ENCODE measurements around the gene CITED1.
"Not testable (repeated sequence)": the region's sequence is repeated elsewhere in the genome, so short reads cannot be mapped to it uniquely, and the experiment has no call there.

CITED1 gene

DNA sequence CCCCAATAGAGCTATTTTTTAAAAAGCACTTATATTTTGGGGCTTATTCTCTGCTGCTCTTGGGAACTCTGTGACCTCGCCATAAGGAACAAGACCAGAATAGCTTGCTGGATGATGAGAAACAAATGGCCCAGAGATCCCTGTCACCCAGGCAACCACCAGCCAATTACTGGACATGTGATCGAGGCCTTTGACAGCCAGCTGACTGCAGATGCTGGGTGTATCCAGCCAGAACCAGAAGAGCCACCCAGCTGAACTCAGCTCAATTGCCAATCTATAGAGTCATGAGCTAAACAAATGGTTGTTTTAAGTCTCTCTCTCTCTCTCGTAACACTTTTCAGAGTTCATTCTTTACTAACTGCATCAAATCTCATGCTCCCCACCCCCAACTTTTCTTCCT, 24.4 kb upstream of the CITED1 start:
- DNase-seq (ENCODE audit: low spot score) (no peak), ATAC-seq (ENCODE audit: low read depth) (no peak)
- Histone ChIP-seq H3K27me3 (ENCODE audit: insufficient read depth, poor library complexity, severe bottlenecking) (no peaks in the 10 kb centered on the region), H3K27ac (ENCODE audit: poor library complexity, severe bottlenecking) (no peak overlapping the region), H3K4me1 (ENCODE audit: insufficient read depth, poor library complexity, severe bottlenecking) (no peaks in the 10 kb centered on the region), H3K36me3 (ENCODE audit: low read depth) (no peaks in the 10 kb centered on the region), H3K4me3 (ENCODE audit: severe bottlenecking) (no peak overlapping the region), H3K9me3 (ENCODE audit: severe bottlenecking) (no peaks in the 10 kb centered on the region)
- TF ChIP-seq, protein P1, sequence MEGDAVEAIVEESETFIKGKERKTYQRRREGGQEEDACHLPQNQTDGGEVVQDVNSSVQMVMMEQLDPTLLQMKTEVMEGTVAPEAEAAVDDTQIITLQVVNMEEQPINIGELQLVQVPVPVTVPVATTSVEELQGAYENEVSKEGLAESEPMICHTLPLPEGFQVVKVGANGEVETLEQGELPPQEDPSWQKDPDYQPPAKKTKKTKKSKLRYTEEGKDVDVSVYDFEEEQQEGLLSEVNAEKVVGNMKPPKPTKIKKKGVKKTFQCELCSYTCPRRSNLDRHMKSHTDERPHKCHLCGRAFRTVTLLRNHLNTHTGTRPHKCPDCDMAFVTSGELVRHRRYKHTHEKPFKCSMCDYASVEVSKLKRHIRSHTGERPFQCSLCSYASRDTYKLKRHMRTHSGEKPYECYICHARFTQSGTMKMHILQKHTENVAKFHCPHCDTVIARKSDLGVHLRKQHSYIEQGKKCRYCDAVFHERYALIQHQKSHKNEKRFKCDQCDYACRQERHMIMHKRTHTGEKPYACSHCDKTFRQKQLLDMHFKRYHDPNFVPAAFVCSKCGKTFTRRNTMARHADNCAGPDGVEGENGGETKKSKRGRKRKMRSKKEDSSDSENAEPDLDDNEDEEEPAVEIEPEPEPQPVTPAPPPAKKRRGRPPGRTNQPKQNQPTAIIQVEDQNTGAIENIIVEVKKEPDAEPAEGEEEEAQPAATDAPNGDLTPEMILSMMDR (IDR thresholded peaks at IDR 0.05; ENCODE audit: poor library complexity, severe bottlenecking) = no peak

- Histone ChIP-seq H3K4me1 (ENCODE audit: insufficient read depth, poor library complexity, severe bottlenecking) (no peaks in the 10 kb centered on the region), H3K36me3 (ENCODE audit: low read depth) (no peaks in the 10 kb centered on the region), H3K27ac (ENCODE audit: poor library complexity, severe bottlenecking) (no peak overlapping the region), H3K9me3 (ENCODE audit: severe bottlenecking) (no peaks in the 10 kb centered on the region), H3K27me3 (ENCODE audit: insufficient read depth, poor library complexity, severe bottlenecking) (no peaks in the 10 kb centered on the region), H3K4me3 (ENCODE audit: severe bottlenecking) (no peak overlapping the region)
- no peak for DNase-seq (ENCODE audit: low spot score)
- ATAC-seq (ENCODE audit: low read depth) = no peak
- TF ChIP-seq, protein P1 (IDR thresholded peaks at IDR 0.05; ENCODE audit: poor library complexity, severe bottlenecking) = no peak
Measured at GRCh38 chrX:72326605-72327300, 21.0 kb upstream of the CITED1 start.

DNA sequence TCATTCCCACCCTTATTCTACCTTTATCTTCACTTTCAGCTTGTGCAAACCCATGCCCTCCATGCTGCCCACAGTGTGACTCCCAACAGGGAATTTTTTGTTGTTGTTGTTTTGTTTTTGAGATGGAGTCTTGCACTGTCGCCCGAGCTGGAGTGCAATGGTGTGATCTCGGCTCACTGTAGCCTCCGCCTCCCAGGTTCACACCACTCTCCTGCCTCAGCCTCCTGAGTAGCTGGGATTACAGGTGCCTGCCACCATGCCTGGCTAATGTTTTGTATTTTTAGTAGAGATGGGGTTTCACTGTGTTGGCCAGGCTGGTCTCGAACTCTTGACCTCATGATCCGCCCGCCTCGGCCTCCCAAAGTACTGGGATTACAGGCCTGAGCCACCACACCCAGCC, 13.9 kb upstream of the CITED1 start:
- H3K9me3 ChIP-seq (ENCODE audit: severe bottlenecking); DNase-seq (ENCODE audit: low spot score); H3K4me3 ChIP-seq (ENCODE audit: severe bottlenecking); H3K36me3 ChIP-seq (ENCODE audit: low read depth); ATAC-seq (ENCODE audit: low read depth); H3K27ac ChIP-seq (ENCODE audit: poor library complexity, severe bottlenecking); H3K27me3 ChIP-seq (ENCODE audit: insufficient read depth, poor library complexity, severe bottlenecking); H3K4me1 ChIP-seq (ENCODE audit: insufficient read depth, poor library complexity, severe bottlenecking): not testable (repeated sequence)

DNA sequence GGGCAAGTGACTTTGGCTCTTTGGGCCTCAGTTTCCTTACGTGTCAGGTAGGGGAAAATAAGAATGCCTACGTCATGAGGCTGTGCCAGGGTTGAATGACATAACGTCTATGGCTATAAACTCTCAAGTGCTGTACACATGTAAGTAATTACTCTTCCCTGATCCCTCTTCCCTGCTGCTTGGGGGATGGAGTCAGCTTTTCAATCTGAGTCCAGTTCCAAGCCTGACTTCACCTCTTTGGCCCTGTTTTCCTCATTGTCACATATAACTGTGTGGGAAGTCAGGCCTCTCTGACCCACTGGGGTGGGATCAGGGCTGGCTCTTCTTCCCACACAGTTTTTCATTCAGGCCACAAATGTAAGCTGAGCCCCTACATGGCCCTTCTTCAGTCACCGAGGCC, 11.4 kb upstream of the CITED1 start:
- no peaks in the 10 kb centered on the region for H3K36me3 ChIP-seq (ENCODE audit: low read depth)
- TF ChIP-seq, protein P1 (IDR thresholded peaks at IDR 0.05; ENCODE audit: poor library complexity, severe bottlenecking) = no peak
- DNase-seq (ENCODE audit: low spot score) (no peak), ATAC-seq (ENCODE audit: low read depth) (no peak)
- H3K27ac ChIP-seq (ENCODE audit: poor library complexity, severe bottlenecking) = no peak overlapping the region
- no peaks in the 10 kb centered on the region for H3K4me1 ChIP-seq (ENCODE audit: insufficient read depth, poor library complexity, severe bottlenecking)
- no peaks in the 10 kb centered on the region for H3K9me3 ChIP-seq (ENCODE audit: severe bottlenecking)
- no peaks in the 10 kb centered on the region for H3K27me3 ChIP-seq (ENCODE audit: insufficient read depth, poor library complexity, severe bottlenecking)
- no peak overlapping the region for H3K4me3 ChIP-seq (ENCODE audit: severe bottlenecking)

DNA sequence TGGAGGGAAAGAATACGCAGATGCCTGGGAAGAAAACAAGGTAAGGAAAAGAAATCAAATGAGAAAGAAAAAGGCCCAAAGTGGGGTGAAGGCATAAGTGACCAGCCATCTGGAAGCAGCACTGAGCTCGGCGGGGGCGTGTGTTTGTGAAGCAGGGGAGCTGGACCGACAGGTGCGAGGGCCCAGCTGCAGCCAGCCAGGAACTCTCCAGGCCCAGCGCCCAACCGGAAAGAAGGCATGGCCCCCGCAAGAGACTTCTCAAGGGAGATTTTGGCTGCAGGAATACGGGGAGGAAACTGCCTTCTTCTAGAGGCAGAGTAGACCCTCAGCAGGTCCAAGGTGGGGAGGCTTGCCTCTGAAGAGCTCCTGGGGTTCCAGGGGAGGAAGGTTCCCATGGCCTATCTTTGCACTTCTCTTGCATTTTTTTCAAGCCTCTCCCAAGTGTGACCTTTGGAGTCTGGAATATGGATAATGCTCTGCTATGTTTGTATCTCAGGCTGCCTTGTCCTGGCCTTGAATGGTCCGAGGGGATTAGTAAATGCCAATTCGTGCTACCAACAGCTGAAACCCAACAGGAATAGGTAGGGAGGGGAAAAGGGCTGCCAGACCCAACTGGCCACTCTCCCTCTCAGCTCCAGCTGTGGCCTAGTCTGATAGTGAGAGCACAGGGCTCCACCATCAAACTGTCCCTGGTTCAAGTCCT, 10.8 kb upstream of the CITED1 start:
- no peak overlapping the region for H3K4me3 ChIP-seq (ENCODE audit: severe bottlenecking)

More for the DNA sequence above, 10.8 kb upstream of the CITED1 start:
- DNase-seq (ENCODE audit: low spot score) = no peak
- Histone ChIP-seq H3K36me3 (ENCODE audit: low read depth) (no peaks in the 10 kb centered on the region), H3K27me3 (ENCODE audit: insufficient read depth, poor library complexity, severe bottlenecking) (no peaks in the 10 kb centered on the region), H3K27ac (ENCODE audit: poor library complexity, severe bottlenecking) (no peak overlapping the region), H3K9me3 (ENCODE audit: severe bottlenecking) (no peaks in the 10 kb centered on the region), H3K4me1 (ENCODE audit: insufficient read depth, poor library complexity, severe bottlenecking) (no peaks in the 10 kb centered on the region)
- TF ChIP-seq, protein P1 (IDR thresholded peaks at IDR 0.05; ENCODE audit: poor library complexity, severe bottlenecking) = no peak
- ATAC-seq (ENCODE audit: low read depth) = no peak

Measured in RWPE2 (cell line).